OCI-LY1 (cell line): Measurements from ENCODE around the gene ACSL6.

ENCODE experiments used
- H2AFZ ChIP-seq: fragments of 200-600 bp; sonication (generic), shearing (Covaris generic); 2 replicates; pipeline ENCODE4 v1.6.0; 2014; ENCODE audit warnings: antibody characterized with exemption, mild to moderate bottlenecking, low read length
- H3F3A ChIP-seq: fragments of 200-600 bp; sonication (generic), shearing (Covaris generic); 2 replicates; pipeline ENCODE4 v1.6.0; 2014; ENCODE audit warnings: mild to moderate bottlenecking, antibody characterized with exemption, low read length, moderate library complexity; ENCODE audit not compliant: insufficient read depth
- H3K27ac ChIP-seq: fragments of 200-600 bp; sonication (generic); 2 replicates; pipeline ENCODE4 v1.5.1; 2014; ENCODE audit warnings: low read length, mixed run types, mild to moderate bottlenecking, low read depth; ENCODE audit not compliant: poor library complexity, severe bottlenecking
- H3K27me3 ChIP-seq: fragments of 200-600 bp; sonication (generic); 2 replicates; pipeline ENCODE4 v1.6.0; 2014; ENCODE audit warnings: antibody characterized with exemption, mild to moderate bottlenecking, low read length, moderate library complexity; ENCODE audit not compliant: insufficient read depth
- H3K36me3 ChIP-seq: fragments of 200-600 bp; sonication (generic); 2 replicates; pipeline ENCODE4 v1.6.1; 2014; ENCODE audit warnings: mild to moderate bottlenecking, antibody characterized with exemption, low read length, moderate library complexity, mixed read lengths; ENCODE audit not compliant: insufficient read depth
- H3K4me1 ChIP-seq: fragments of 200-600 bp; sonication (generic); 2 replicates; pipeline ENCODE4 v1.5.1; 2014; ENCODE audit warnings: mild to moderate bottlenecking, low read length, moderate library complexity; ENCODE audit not compliant: insufficient read depth, severe bottlenecking
- H3K4me2 ChIP-seq: fragments of 200-600 bp; sonication (generic), shearing (Covaris generic); 2 replicates; pipeline ENCODE4 v1.6.1; 2014; ENCODE audit warnings: low read length
- H3K4me3 ChIP-seq: fragments of 200-600 bp; sonication (generic); 2 replicates; pipeline ENCODE4 v1.5.1; 2014; ENCODE audit warnings: low read length, low read depth, mild to moderate bottlenecking, mixed read lengths; ENCODE audit not compliant: poor library complexity, severe bottlenecking
- H3K79me2 ChIP-seq: fragments of 200-600 bp; shearing (Covaris generic); 2 replicates; pipeline ENCODE4 v1.6.1; 2016; ENCODE audit warnings: mixed run types, low read length, mixed read lengths; ENCODE audit not compliant: insufficient read depth
- H3K9ac ChIP-seq: fragments of 200-600 bp; sonication (generic), shearing (Covaris generic); 2 replicates; pipeline ENCODE4 v1.6.1; 2014; ENCODE audit warnings: mild to moderate bottlenecking, low read length, mixed read lengths
- H3K9me2 ChIP-seq: fragments of 200-600 bp; sonication (generic), shearing (Covaris generic); 2 replicates; pipeline ENCODE4 v1.6.1; 2014; ENCODE audit warnings: low read depth, mild to moderate bottlenecking, low read length, mixed read lengths
- H3K9me3 ChIP-seq: fragments of 200-600 bp; shearing (Covaris generic); 2 replicates; pipeline ENCODE4 v1.6.1; 2014; ENCODE audit warnings: low read length, mixed read lengths
- H4K20me1 ChIP-seq: fragments of 200-600 bp; sonication (generic), shearing (Covaris generic); 2 replicates; pipeline ENCODE4 v1.6.0; 2016; ENCODE audit warnings: mild to moderate bottlenecking, low read length; ENCODE audit not compliant: insufficient read depth
- EZH2 ChIP-seq: fragments of 200-600 bp; sonication (generic), shearing (Covaris generic); IDR thresholded peaks from 2 replicates; pipeline ENCODE4 v1.8.0; 2017; ENCODE audit warnings: borderline replicate concordance, mixed run types, mild to moderate bottlenecking, antibody characterized with exemption, low read length, moderate library complexity, mixed read lengths
- TF ChIP-seq, protein P1 (sequence below): fragments of 200-600 bp; sonication (generic), shearing (Covaris generic); IDR thresholded peaks from 2 replicates; pipeline ENCODE4 v1.5.1; 2017; ENCODE audit warnings: mild to moderate bottlenecking, antibody characterized with exemption, low read length, moderate library complexity, mixed read lengths

ACSL6 gene

DNA sequence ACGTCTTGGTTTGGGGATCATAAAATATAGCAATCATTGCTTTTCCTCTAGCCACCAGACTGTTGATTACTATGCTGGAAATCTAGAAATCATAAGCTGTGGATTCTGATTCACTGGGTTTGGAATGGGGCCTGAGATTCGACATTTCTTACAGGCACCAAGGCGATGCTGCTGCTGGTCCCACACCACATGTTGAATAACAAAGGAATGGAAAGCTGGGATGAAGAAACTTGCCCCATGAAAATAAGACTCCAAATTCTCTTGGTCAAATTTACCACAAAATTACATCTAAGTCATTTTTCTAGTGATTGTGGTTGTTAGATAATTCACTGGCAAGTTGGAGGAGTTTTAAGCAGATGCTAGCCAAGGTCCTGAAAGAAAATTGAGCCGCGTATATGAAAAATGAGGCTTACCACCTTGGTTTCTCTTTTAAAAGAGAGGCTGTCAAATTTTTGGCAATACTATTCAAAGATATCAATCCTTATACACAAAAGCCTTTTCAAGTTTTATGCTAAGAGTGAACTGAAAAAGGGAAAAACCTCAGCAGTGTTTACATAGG lies 43.0 kb downstream of the ACSL6 start:
- Histone ChIP-seq H3K4me3 (no peak overlapping the region), H3K79me2 (no peaks in the 10 kb centered on the region), H3K4me1 (no peaks in the 10 kb centered on the region), H3K36me3 (no peaks in the 10 kb centered on the region), H3K9ac (no peak overlapping the region), H4K20me1 (no peaks in the 10 kb centered on the region), H3K9me3 (no peaks in the 10 kb centered on the region), H3K4me2 (no peak overlapping the region), H3K27me3 (peaks cover 3% of the 10 kb centered on the region; the same call in 1 of the 2 replicates), H3K27ac (no peak overlapping the region), H3F3A (no peaks in the 10 kb centered on the region), H3K9me2 (no peaks in the 10 kb centered on the region), H2AFZ (no peak overlapping the region)
- TF ChIP-seq, protein P1, sequence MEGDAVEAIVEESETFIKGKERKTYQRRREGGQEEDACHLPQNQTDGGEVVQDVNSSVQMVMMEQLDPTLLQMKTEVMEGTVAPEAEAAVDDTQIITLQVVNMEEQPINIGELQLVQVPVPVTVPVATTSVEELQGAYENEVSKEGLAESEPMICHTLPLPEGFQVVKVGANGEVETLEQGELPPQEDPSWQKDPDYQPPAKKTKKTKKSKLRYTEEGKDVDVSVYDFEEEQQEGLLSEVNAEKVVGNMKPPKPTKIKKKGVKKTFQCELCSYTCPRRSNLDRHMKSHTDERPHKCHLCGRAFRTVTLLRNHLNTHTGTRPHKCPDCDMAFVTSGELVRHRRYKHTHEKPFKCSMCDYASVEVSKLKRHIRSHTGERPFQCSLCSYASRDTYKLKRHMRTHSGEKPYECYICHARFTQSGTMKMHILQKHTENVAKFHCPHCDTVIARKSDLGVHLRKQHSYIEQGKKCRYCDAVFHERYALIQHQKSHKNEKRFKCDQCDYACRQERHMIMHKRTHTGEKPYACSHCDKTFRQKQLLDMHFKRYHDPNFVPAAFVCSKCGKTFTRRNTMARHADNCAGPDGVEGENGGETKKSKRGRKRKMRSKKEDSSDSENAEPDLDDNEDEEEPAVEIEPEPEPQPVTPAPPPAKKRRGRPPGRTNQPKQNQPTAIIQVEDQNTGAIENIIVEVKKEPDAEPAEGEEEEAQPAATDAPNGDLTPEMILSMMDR, result no peak
- no peak for TF ChIP-seq EZH2

- Histone ChIP-seq H3K9me3 (no peaks in the 10 kb centered on the region), H3K4me3 (no peak overlapping the region), H3K4me2 (no peak overlapping the region), H3K27me3 (peaks cover 3% of the 10 kb centered on the region; the same call in 1 of the 2 replicates), H3K27ac (no peak overlapping the region), H3F3A (no peaks in the 10 kb centered on the region), H3K9ac (no peak overlapping the region), H4K20me1 (no peaks in the 10 kb centered on the region), H3K4me1 (no peaks in the 10 kb centered on the region), H3K79me2 (no peaks in the 10 kb centered on the region), H3K36me3 (no peaks in the 10 kb centered on the region), H3K9me2 (no peaks in the 10 kb centered on the region), H2AFZ (no peak overlapping the region)
- TF ChIP-seq EZH2, result no peak
- TF ChIP-seq, protein P1, result no peak
Measured at GRCh38 chr5:131966551-131966950, 44.9 kb downstream of the ACSL6 start.

- no peaks in the 10 kb centered on the region for H3K36me3 ChIP-seq
- H3K4me1 ChIP-seq, result no peaks in the 10 kb centered on the region
- TF ChIP-seq EZH2, result no peak
- TF ChIP-seq, protein P1, result no peak
- H3K27ac ChIP-seq, result no peak overlapping the region
- no peaks in the 10 kb centered on the region for H3K9me2 ChIP-seq
- no peaks in the 10 kb centered on the region for H3K9me3 ChIP-seq
- H3K4me2 ChIP-seq, result no peak overlapping the region
- H3F3A ChIP-seq, result no peaks in the 10 kb centered on the region
- no peak overlapping the region for H2AFZ ChIP-seq
- H4K20me1 ChIP-seq, result no peaks in the 10 kb centered on the region
- H3K79me2 ChIP-seq, result no peaks in the 10 kb centered on the region
- H3K27me3 ChIP-seq, result peaks cover 3% of the 10 kb centered on the region; the same call in 1 of the 2 replicates
- no peak overlapping the region for H3K4me3 ChIP-seq
- H3K9ac ChIP-seq, result no peak overlapping the region
Measured at GRCh38 chr5:131965826-131966415, 45.5 kb downstream of the ACSL6 start.
